ENCODE data around the gene ADCY2.

The ADCY2 gene

DNA sequence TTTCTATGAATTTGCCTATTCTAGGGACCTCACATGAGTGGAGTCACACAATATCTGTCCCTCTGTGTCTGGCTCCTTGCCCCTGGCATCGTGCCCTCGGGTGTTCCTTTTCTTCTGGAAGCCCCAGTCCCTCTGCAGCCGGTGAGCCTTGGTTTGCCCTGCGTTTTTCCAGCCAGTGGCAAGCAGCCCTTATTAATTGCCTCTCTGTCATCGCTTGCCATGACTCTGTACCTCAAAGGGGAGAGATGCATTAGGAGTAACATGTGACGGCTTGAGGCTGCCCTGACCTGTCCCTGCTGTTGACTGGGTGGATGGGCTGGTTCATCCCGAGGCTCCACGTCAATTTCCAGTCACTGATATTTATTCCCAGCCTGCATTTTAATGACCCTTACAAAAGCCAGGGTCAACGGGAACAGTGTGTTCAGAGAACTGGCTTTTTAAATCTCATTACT, 367.7 kb downstream of the ADCY2 start:
- Histone ChIP-seq H3K27ac (replicated peaks) (no peak overlapping the region), H3K4me3 (replicated peaks; ENCODE audit: insufficient read depth, low read length) (no peak overlapping the region), H3K27me3 (ENCODE audit: insufficient read depth, poor library complexity, severe bottlenecking) (no peaks in the 10 kb centered on the region)
- TF ChIP-seq POLR2AphosphoS5 (IDR thresholded peaks at IDR 0.05; ENCODE audit: low read depth) (no peak), SPI1 (IDR thresholded peaks at IDR 0.05; ENCODE audit: borderline replicate concordance, low read depth) (no peak)
- TF ChIP-seq, protein P1, sequence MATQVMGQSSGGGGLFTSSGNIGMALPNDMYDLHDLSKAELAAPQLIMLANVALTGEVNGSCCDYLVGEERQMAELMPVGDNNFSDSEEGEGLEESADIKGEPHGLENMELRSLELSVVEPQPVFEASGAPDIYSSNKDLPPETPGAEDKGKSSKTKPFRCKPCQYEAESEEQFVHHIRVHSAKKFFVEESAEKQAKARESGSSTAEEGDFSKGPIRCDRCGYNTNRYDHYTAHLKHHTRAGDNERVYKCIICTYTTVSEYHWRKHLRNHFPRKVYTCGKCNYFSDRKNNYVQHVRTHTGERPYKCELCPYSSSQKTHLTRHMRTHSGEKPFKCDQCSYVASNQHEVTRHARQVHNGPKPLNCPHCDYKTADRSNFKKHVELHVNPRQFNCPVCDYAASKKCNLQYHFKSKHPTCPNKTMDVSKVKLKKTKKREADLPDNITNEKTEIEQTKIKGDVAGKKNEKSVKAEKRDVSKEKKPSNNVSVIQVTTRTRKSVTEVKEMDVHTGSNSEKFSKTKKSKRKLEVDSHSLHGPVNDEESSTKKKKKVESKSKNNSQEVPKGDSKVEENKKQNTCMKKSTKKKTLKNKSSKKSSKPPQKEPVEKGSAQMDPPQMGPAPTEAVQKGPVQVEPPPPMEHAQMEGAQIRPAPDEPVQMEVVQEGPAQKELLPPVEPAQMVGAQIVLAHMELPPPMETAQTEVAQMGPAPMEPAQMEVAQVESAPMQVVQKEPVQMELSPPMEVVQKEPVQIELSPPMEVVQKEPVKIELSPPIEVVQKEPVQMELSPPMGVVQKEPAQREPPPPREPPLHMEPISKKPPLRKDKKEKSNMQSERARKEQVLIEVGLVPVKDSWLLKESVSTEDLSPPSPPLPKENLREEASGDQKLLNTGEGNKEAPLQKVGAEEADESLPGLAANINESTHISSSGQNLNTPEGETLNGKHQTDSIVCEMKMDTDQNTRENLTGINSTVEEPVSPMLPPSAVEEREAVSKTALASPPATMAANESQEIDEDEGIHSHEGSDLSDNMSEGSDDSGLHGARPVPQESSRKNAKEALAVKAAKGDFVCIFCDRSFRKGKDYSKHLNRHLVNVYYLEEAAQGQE (IDR thresholded peaks at IDR 0.05; ENCODE audit: insufficient replicate concordance, low read depth) = no peak
- no peak for DNase-seq (ENCODE audit: low read depth in 1 of 2, low spot score in 1 of 2)

DNA sequence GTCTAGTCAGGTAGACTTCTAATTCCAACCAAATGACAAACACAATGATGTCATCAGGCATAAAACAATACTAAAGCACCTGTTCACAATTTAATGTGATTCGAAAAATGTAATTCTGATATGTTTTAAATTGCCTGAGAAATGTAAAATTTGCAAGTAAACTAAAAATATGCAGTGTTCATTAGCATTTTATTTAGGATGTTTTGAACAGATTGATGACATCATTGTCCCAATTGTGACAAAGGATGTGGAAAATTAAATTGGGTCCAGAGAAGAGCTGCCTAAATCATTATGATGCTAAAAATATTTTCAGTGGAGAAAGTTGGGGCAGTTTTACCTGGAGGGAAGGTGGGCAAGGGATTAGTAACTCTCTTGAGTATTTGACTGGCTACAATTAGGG, 368.5 kb downstream of the ADCY2 start:
- Histone ChIP-seq H3K27ac (replicated peaks) (no peak overlapping the region), H3K4me3 (replicated peaks; ENCODE audit: insufficient read depth, low read length) (no peak overlapping the region), H3K27me3 (ENCODE audit: insufficient read depth, poor library complexity, severe bottlenecking) (no peaks in the 10 kb centered on the region)
- no peak for DNase-seq (ENCODE audit: low read depth in 1 of 2, low spot score in 1 of 2)
- no peak for TF ChIP-seq SPI1 (IDR thresholded peaks at IDR 0.05; ENCODE audit: borderline replicate concordance, low read depth)
- TF ChIP-seq GABPA (IDR thresholded peaks at IDR 0.05; ENCODE audit: low read depth) = no peak
- TF ChIP-seq, protein P1 (IDR thresholded peaks at IDR 0.05; ENCODE audit: insufficient replicate concordance, low read depth) = no peak
- TF ChIP-seq POLR2AphosphoS5 (IDR thresholded peaks at IDR 0.05; ENCODE audit: low read depth) = no peak
- TF ChIP-seq, protein P2, sequence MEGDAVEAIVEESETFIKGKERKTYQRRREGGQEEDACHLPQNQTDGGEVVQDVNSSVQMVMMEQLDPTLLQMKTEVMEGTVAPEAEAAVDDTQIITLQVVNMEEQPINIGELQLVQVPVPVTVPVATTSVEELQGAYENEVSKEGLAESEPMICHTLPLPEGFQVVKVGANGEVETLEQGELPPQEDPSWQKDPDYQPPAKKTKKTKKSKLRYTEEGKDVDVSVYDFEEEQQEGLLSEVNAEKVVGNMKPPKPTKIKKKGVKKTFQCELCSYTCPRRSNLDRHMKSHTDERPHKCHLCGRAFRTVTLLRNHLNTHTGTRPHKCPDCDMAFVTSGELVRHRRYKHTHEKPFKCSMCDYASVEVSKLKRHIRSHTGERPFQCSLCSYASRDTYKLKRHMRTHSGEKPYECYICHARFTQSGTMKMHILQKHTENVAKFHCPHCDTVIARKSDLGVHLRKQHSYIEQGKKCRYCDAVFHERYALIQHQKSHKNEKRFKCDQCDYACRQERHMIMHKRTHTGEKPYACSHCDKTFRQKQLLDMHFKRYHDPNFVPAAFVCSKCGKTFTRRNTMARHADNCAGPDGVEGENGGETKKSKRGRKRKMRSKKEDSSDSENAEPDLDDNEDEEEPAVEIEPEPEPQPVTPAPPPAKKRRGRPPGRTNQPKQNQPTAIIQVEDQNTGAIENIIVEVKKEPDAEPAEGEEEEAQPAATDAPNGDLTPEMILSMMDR (IDR thresholded peaks at IDR 0.05; ENCODE audit: insufficient read depth, low read length) = no peak

DNA sequence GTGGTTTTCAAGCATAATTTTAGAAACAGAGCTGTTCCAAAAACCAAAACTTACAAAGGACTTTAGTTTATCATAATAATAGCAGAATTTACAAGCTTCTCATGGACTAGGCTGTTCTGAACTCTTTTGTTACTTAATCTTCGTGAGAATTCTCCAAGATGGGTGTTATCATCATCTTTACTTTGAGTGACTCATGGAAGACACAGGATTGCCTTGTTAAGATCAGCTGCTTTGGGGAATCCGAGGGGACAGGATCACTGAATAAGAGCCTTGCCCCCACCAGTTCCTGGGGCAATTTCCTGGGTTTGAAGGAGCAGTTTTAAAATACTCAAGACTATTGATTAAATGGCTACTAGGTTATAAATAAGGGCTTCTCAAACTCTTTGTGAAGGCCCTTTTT, 374.5 kb downstream of the ADCY2 start:
- H3K27me3 ChIP-seq (ENCODE audit: insufficient read depth, poor library complexity, severe bottlenecking) = no peaks in the 10 kb centered on the region
- no peak for DNase-seq (ENCODE audit: low read depth in 1 of 2, low spot score in 1 of 2)
- H3K4me3 ChIP-seq (replicated peaks; ENCODE audit: insufficient read depth, low read length) = no peak overlapping the region
- H3K27ac ChIP-seq (replicated peaks) = no peak overlapping the region
- TF ChIP-seq, protein P2 (IDR thresholded peaks at IDR 0.05; ENCODE audit: insufficient read depth, low read length) = no peak
- TF ChIP-seq SPI1 (IDR thresholded peaks at IDR 0.05; ENCODE audit: borderline replicate concordance, low read depth) (no peak), POLR2AphosphoS5 (IDR thresholded peaks at IDR 0.05; ENCODE audit: low read depth) (no peak), GABPA (IDR thresholded peaks at IDR 0.05; ENCODE audit: low read depth) (no peak)
- TF ChIP-seq, protein P1 (IDR thresholded peaks at IDR 0.05; ENCODE audit: insufficient replicate concordance, low read depth) = no peak

Measured in HL-60 (cell line).